PFSK-1 (cell line): ENCODE results near the gene PFKFB3.

Source experiments
- POLR2AphosphoS5 ChIP-seq: IDR thresholded peaks from 2 replicates; pipeline ENCODE4 v1.6.1; 2012; ENCODE audit warnings: low read depth, mild to moderate bottlenecking, control low read depth, low read length, moderate library complexity
- REST ChIP-seq, 2 experiments: IDR thresholded peaks; 2 replicates each; pipeline versions ENCODE4 v1.6.1 to v1.8.0; 2011 to 2012; ENCODE audit warnings: low read depth in 2 of 2, low read length in 2 of 2, control low read depth in 1 of 2, inconsistent platforms in 1 of 2, mild to moderate bottlenecking in 1 of 2, moderate library complexity in 1 of 2; ENCODE audit not compliant: insufficient read depth in 1 of 2
- SIN3A ChIP-seq: IDR thresholded peaks from 2 replicates; pipeline ENCODE4 v1.6.1; 2012; ENCODE audit warnings: mild to moderate bottlenecking, low read length, moderate library complexity, borderline replicate concordance; ENCODE audit not compliant: insufficient read depth
- TAF1 ChIP-seq: IDR thresholded peaks from 2 replicates; pipeline ENCODE4 v1.6.1; 2012; ENCODE audit warnings: low read length, control low read depth, borderline replicate concordance; ENCODE audit not compliant: insufficient read depth

- TF ChIP-seq REST (IDR thresholded peaks at IDR 0.05; ENCODE audit: insufficient read depth in 1 of 2, low read depth in 2 of 2, low read length in 2 of 2) (no peak), SIN3A (no peak), POLR2AphosphoS5 (no peak), TAF1 (no peak)
Measured at GRCh38 chr10:6186894-6187256, 15.9 kb upstream of the PFKFB3 start.
